ENCODE results near the gene TOX2. TPM values are rescaled to one million over a fixed set of nuclear protein-coding genes. Genes with fewer than 3 reads are reported as not detected.

The TOX2 gene
- total and polyA plus RNA-seq, 2 of the 8 experiments (the other 6 are each of a cell fraction or from before 2014, with no cell fraction given) = 1.8 to 3.4 TPM

GRCh38 chr20:43996240-43996930, 81.7 kb downstream of the TOX2 start:
- POLR2A ChIA-PET (ENCODE audit: partially characterized antibody) = no interaction called here
- no peak overlapping the region for H3K18ac ChIP-seq (ENCODE audit: extremely low read depth, low read length)
- 88% methylated on average over 7 of the region's 7 CpGs; no CpG with 5 or more reads in 1 of the 2 experiments for WGBS, 2 experiments (ENCODE audit: extremely low coverage in 1 of 2, insufficient coverage in 1 of 2, insufficient read length in 1 of 2, insufficient replicate concordance in 2 of 2, low coverage in 1 of 2, low lambda C conversion rate in 2 of 2, missing lambda C conversion rate in 1 of 2)

More at GRCh38 chr20:43996240-43996930, 81.7 kb downstream of the TOX2 start:
- no peak overlapping the region for H3K4me2 ChIP-seq (ENCODE audit: insufficient read depth in 1 of 2, low read depth in 2 of 2, low read length in 2 of 2)
- no peak overlapping the region for H2BK20ac ChIP-seq (ENCODE audit: low read length)
- no peak overlapping the region for H3K56ac ChIP-seq (replicated peaks; ENCODE audit: insufficient read length, low read depth, low read length)
- H3K9ac ChIP-seq (replicated peaks in 1 of 4; ENCODE audit: extremely low read depth in 1 of 4, low read depth in 3 of 4, low read length in 3 of 4) = no peak overlapping the region
- H3K79me1 ChIP-seq (ENCODE audit: low read depth, low read length) = no peaks in the 10 kb centered on the region
- no peak overlapping the region for H4K5ac ChIP-seq (ENCODE audit: insufficient read length, low read depth, low read length)
- FAIRE-seq (no peak), DNase-seq (ENCODE audit: low read depth in 1 of 2, low spot score in 2 of 2) (no peak)
- H3K27ac ChIP-seq (ENCODE audit: low read depth, low read length) = no peak overlapping the region
- no peak overlapping the region for H2BK120ac ChIP-seq (replicated peaks; ENCODE audit: low read depth, low read length)
- CTCF ChIA-PET (ENCODE audit: partially characterized antibody) = interaction anchor here (0.9 to 2.7 kb wide), 3 partner anchors 11 to 52 kb away, joined by 5 to 12 read pairs (median 10); no protein-coding TSS in a partner anchor
- no peak overlapping the region for H2BK15ac ChIP-seq (ENCODE audit: low read length)
- no peaks in the 10 kb centered on the region for H3K36me3 ChIP-seq (ENCODE audit: control insufficient read depth in 2 of 4, insufficient read depth in 4 of 4, low read length in 3 of 4)
- H3K23me2 ChIP-seq (ENCODE audit: low read depth, low read length) = no peaks in the 10 kb centered on the region
- no peak overlapping the region for H3K23ac ChIP-seq (ENCODE audit: insufficient read length)
- H4K8ac ChIP-seq (ENCODE audit: extremely low read depth, insufficient read depth, low read length) = no peak overlapping the region
- H3K4me3 ChIP-seq (ENCODE audit: extremely low read depth in 1 of 4, insufficient read depth in 2 of 4, low read depth in 3 of 4, low read length in 4 of 4) = no peak overlapping the region
- H2AFZ ChIP-seq (ENCODE audit: low read length) = no peak overlapping the region
- H3K27me3 ChIP-seq (replicated peaks in 1 of 4; ENCODE audit: control insufficient read depth in 3 of 4, extremely low read depth in 1 of 4, insufficient read depth in 3 of 4, low read length in 3 of 4) = no peaks in the 10 kb centered on the region
- no peak overlapping the region for H4K91ac ChIP-seq (replicated peaks; ENCODE audit: insufficient read length, low read length)
- H3K9me3 ChIP-seq (ENCODE audit: insufficient read depth in 2 of 2, low read depth in 1 of 2, low read length in 1 of 2) = no peaks in the 10 kb centered on the region
- H3K4ac ChIP-seq (replicated peaks; ENCODE audit: insufficient read length, low read depth, low read length) = no peak overlapping the region
- H3K4me1 ChIP-seq (replicated peaks in 1 of 4; ENCODE audit: control insufficient read depth in 3 of 4, insufficient read depth in 4 of 4, low read length in 3 of 4) = no peaks in the 10 kb centered on the region
- H2AK5ac ChIP-seq (ENCODE audit: low read depth, low read length) = no peak overlapping the region
- no peak overlapping the region for H2BK12ac ChIP-seq (ENCODE audit: low read depth, low read length)
- no peak overlapping the region for H2BK5ac ChIP-seq (ENCODE audit: low read depth, low read length)
- H3K79me2 ChIP-seq (ENCODE audit: control insufficient read depth in 1 of 2, insufficient read depth in 2 of 2, low read length in 2 of 2) = no peaks in the 10 kb centered on the region
- TF ChIP-seq POLR2A (IDR thresholded peaks at IDR 0.05; ENCODE audit: control extremely low read depth in 1 of 2, low read depth in 2 of 2, low read length in 2 of 2) = no peak
- no peak for TF ChIP-seq NANOG (IDR thresholded peaks at IDR 0.05; ENCODE audit: insufficient read depth, low read depth, low read length, poor library complexity, severe bottlenecking)
- TF ChIP-seq TCF12 (IDR thresholded peaks at IDR 0.05; ENCODE audit: low read depth, low read length) = no peak
- TF ChIP-seq EGR1 (IDR thresholded peaks at IDR 0.05; ENCODE audit: borderline replicate concordance, low read depth, low read length) = no peak
- no peak for TF ChIP-seq ATF2 (IDR thresholded peaks at IDR 0.05; ENCODE audit: low read length)
- no peak for TF ChIP-seq ASH2L (IDR thresholded peaks at IDR 0.05; ENCODE audit: low read length)
- no peak for TF ChIP-seq RNF2 (IDR thresholded peaks at IDR 0.05; ENCODE audit: borderline replicate concordance, low read depth, low read length, missing control alignments, poor library complexity, severe bottlenecking)
- TF ChIP-seq CREB1 (IDR thresholded peaks at IDR 0.05) = no peak
- TF ChIP-seq RFX5 (IDR thresholded peaks at IDR 0.05; ENCODE audit: borderline replicate concordance, low read depth, low read length) = no peak
- no peak for TF ChIP-seq TBP (IDR thresholded peaks at IDR 0.05; ENCODE audit: low read depth, low read length)
- no peak for TF ChIP-seq TAF7 (optimal IDR thresholded peaks at IDR 0.05; ENCODE audit: borderline replicate concordance, low read depth, low read length)
- no peak for TF ChIP-seq SIN3A (conservative IDR thresholded peaks at IDR 0.05 in 1 of 2, IDR thresholded peaks at IDR 0.05 in 1 of 2; ENCODE audit: low read depth in 1 of 2, low read length in 2 of 2)
- H3K14ac ChIP-seq (ENCODE audit: insufficient read length) = no peak overlapping the region
- H4K20me1 ChIP-seq (replicated peaks in 1 of 2; ENCODE audit: control insufficient read depth in 1 of 2, insufficient read depth in 2 of 2, low read length in 2 of 2) = no peaks in the 10 kb centered on the region

Measured in H1 (cell line).